Measurements from ENCODE around the gene PEX10.

PEX10 gene

DNA sequence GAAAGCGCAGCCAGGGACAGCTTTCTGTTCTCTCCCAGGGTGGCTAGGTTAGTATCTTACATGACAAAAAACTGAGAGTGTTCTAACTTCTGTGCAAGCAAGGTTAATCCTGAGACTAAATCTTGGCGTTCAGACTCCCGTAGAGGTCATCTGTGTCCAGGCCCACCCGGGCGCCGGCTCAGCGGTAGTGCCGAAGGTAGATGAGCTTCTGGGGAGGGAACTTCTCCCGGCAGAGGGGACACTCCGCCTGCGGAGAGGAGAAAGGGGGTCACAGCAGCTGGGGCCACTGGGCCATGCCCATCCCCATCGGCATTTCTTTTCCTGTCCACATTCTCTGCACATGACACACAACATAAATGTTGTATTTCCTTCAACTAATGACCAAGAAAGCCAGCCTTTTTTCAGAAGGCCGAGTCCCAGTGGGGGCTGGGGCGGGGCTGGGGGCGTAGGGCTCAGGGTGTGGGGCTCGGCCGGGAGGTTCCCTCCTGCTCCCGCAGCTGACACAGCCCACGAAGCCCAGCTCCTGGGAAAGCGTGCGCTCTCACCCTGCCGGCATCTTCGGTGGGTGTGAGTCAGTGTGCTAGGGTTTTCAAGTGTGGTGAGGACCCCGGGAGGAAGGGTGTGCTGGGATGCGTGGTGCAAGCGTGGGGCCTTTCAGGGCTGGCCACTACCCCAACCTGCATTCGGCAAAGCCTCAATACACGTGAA, 6.6 kb downstream of the PEX10 start:
- ChIA-PET POLR2A (ENCODE audit: low non-redundant PET) (no interaction called here), CTCF (no interaction called here)
- TF ChIP-seq, protein P1, sequence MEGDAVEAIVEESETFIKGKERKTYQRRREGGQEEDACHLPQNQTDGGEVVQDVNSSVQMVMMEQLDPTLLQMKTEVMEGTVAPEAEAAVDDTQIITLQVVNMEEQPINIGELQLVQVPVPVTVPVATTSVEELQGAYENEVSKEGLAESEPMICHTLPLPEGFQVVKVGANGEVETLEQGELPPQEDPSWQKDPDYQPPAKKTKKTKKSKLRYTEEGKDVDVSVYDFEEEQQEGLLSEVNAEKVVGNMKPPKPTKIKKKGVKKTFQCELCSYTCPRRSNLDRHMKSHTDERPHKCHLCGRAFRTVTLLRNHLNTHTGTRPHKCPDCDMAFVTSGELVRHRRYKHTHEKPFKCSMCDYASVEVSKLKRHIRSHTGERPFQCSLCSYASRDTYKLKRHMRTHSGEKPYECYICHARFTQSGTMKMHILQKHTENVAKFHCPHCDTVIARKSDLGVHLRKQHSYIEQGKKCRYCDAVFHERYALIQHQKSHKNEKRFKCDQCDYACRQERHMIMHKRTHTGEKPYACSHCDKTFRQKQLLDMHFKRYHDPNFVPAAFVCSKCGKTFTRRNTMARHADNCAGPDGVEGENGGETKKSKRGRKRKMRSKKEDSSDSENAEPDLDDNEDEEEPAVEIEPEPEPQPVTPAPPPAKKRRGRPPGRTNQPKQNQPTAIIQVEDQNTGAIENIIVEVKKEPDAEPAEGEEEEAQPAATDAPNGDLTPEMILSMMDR (conservative IDR thresholded peaks at IDR 0.05; ENCODE audit: low read depth), result no peak
- H3K27ac ChIP-seq, result peak overlapping the region; percentile 59
- DNase-seq (ENCODE audit: low spot score), result no peak

DNA sequence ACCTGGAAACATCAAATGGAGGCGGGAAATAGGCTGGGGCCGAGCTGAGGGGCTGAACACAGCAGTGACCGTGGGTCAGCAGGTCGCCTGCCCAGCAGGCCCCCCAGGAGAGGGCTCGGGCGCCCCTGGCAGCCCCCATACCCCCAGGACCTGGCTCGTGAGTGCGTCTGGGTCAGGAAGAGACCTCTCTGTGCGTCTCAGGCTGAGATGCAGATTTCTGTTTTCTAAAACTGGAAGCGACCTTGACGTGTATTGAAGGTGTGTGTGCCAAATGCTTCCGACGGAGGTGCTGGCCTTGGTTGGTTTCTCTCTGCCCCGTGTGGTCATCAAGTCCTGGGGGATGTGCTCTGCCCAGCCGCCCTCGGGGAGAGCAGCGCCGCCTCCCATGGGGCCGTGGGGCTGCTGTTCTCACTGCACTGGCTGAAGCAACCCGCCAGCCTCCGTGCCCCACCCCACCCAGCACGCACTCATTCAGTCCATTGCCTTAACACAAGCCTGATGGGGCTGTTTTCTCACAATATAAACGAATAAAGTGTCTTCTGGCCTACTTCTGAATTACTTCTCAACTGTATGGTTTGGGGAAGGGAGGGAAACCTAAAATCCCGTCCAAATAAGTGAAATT, 7.4 kb downstream of the PEX10 start:
- H3K27ac ChIP-seq, result peak overlapping the region; percentile 59
- POLR2A ChIA-PET (ENCODE audit: low non-redundant PET), result no interaction called here
- TF ChIP-seq, protein P1 (conservative IDR thresholded peaks at IDR 0.05; ENCODE audit: low read depth), result no peak
- CTCF ChIA-PET, result no interaction called here
- no peak for DNase-seq (ENCODE audit: low spot score)

DNA sequence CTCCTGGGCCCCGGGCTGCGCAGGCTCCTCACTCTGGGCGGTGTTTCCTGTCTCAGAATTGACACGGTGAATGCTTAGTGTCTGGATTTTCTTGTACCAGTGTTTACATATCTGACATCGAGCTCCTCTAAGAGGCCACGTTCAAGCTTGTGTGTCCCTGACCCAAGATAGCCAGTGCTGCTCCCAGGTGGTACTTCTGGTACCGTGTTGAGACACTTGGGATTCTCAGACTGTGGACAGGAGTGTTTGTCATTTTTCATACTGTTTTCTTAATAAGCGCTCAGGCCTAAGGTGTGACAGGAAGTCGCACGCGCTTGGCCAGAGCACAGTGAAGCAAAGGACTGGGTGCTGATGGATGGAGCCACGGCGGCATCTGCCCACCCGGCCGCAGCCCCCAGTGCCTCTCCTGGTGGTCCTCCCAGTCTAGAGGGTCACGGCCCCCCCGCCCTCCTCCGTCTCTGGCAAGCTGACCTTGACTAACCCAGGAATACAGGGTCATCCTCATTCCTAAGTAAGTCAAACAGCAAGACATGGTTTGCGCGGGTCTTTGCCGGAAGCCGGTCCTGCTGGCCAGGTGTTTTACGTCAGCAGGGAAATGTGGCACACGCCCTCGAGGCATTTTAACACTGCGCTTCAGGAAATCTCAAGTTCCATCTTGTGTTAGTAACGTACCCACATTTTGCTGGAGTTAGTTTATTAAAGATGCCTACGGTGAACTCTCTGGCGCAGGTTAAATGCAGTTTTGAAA, 8.0 kb downstream of the PEX10 start:
- ChIA-PET POLR2A (ENCODE audit: low non-redundant PET) (no interaction called here), CTCF (no interaction called here)
- DNase-seq (ENCODE audit: low spot score), result no peak
- H3K27ac ChIP-seq, result peak overlapping the region; percentile 59
- TF ChIP-seq, protein P1 (conservative IDR thresholded peaks at IDR 0.05; ENCODE audit: low read depth), result no peak

DNA sequence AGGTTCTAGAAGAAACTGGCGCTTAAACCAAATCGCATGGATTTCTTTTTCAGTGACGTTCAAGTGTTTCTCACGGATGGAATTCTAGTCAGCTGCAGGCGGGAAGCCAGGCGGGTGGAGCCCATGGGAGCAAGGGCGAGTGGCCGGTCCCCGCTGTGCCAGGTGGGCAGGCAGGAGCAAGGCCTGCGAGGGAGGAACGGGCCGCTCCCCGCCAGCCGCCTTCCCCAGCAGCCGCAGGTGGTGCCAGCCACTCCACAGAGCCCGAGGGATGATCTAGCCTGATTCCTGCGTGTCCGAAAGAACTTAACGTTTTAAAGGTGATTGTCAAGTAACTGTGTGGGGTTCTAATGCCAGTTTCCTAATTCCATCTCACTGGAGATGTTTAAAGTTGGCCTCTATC, 9.1 kb downstream of the PEX10 start:
- TF ChIP-seq, protein P1 (conservative IDR thresholded peaks at IDR 0.05; ENCODE audit: low read depth), result no peak
- ChIA-PET POLR2A (ENCODE audit: low non-redundant PET) (no interaction called here), CTCF (interaction anchor here (0.7 kb wide), 2 partner anchors 11 to 1497 kb away, joined by 3 to 4 read pairs; no protein-coding TSS in a partner anchor)
- DNase-seq (ENCODE audit: low spot score), result no peak
- peak overlapping the region; percentile 59 for H3K27ac ChIP-seq

DNA sequence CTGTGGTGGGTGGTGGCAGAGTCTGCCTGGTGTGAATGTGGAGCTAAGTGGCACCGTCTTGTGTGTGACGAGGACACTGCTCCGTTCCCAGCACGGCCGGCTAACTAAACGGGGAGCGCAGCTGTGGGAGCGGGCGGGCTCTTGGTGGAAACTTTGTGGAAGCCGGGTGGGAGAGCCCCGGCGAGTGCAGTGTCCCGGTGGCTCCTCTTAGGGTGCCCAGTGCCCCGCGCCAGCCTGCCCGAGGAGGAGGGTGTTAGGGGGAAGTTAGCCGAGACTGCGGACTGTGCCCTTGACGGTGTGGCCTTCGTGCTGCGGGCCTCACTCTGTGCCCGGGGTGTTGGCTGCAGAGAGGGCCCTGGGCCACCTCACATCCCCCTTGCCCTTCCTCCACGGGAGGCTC, 9.9 kb downstream of the PEX10 start:
- POLR2A ChIA-PET (ENCODE audit: low non-redundant PET), result no interaction called here
- DNase-seq (ENCODE audit: low spot score), result no peak

More for the DNA sequence above, 9.9 kb downstream of the PEX10 start:
- TF ChIP-seq, protein P1 (conservative IDR thresholded peaks at IDR 0.05; ENCODE audit: low read depth), result no peak
- CTCF ChIA-PET, result no interaction called here
- H3K27ac ChIP-seq, result peak overlapping the region; percentile 59
